Measurements from ENCODE around the gene MANSC1. TPM values are rescaled to one million over a fixed set of nuclear protein-coding genes. Genes with fewer than 3 reads are reported as not detected.

MANSC1 gene
- total RNA-seq, 1 donor from 2014 or later: 2.9 TPM

GRCh38 chr12:12381982-12382381 lies 31.9 kb upstream of the MANSC1 start:
- H3K9me3 Mint-ChIP-seq (ENCODE audit: unreplicated experiment): no peaks in the 10 kb centered on the region
- H2AFZ ChIP-seq (ENCODE audit: low read depth, low read length): no peak overlapping the region
- DNase-seq (ENCODE audit: low read depth): no peak
- H3K4me2 ChIP-seq (ENCODE audit: low read length): no peak overlapping the region
- H3K27ac Mint-ChIP-seq (ENCODE audit: unreplicated experiment): no peak overlapping the region
- H3K9ac ChIP-seq (ENCODE audit: low read length): no peak overlapping the region
- no peak overlapping the region for H3K27ac ChIP-seq (ENCODE audit: low read depth, low read length)
- peaks cover 18% of the 10 kb centered on the region for H3K4me1 Mint-ChIP-seq (ENCODE audit: low read depth, unreplicated experiment)
- H3K79me2 ChIP-seq (ENCODE audit: insufficient read depth, low read length): no peaks in the 10 kb centered on the region
- no peak for FAIRE-seq
- peaks cover 3% of the 10 kb centered on the region for H3K36me3 Mint-ChIP-seq (ENCODE audit: low read depth, unreplicated experiment)
- H3K4me3 ChIP-seq (ENCODE audit: insufficient read depth, low read depth, low read length): no peak overlapping the region
- H3K27me3 Mint-ChIP-seq (ENCODE audit: low read depth, unreplicated experiment): no peaks in the 10 kb centered on the region
- H3K36me3 ChIP-seq (ENCODE audit: insufficient read depth, low read length): no peaks in the 10 kb centered on the region
- H3K27me3 ChIP-seq (ENCODE audit: insufficient read depth, low read length): no peaks in the 10 kb centered on the region
- peaks cover 7% of the 10 kb centered on the region for H3K4me1 ChIP-seq (ENCODE audit: insufficient read depth, low read length)
- H3K9me3 ChIP-seq (ENCODE audit: insufficient read depth, low read depth, low read length): no peaks in the 10 kb centered on the region
- H3K4me3 Mint-ChIP-seq (ENCODE audit: unreplicated experiment): no peak overlapping the region
- TF ChIP-seq EZH2 (IDR thresholded peaks at IDR 0.05; ENCODE audit: insufficient read depth, low read length): no peak
- TF ChIP-seq CTCF (IDR thresholded peaks at IDR 0.05; ENCODE audit: insufficient read depth, low read depth, low read length): no peak
- no peaks in the 10 kb centered on the region for H4K20me1 ChIP-seq (ENCODE audit: insufficient read depth, low read length)

- Mint-ChIP-seq H3K4me3 (ENCODE audit: unreplicated experiment) (no peak overlapping the region), H3K27me3 (ENCODE audit: low read depth, unreplicated experiment) (no peaks in the 10 kb centered on the region), H3K9me3 (ENCODE audit: unreplicated experiment) (no peaks in the 10 kb centered on the region), H3K36me3 (ENCODE audit: low read depth, unreplicated experiment) (peaks cover 3% of the 10 kb centered on the region), H3K4me1 (ENCODE audit: low read depth, unreplicated experiment) (peaks cover 18% of the 10 kb centered on the region), H3K27ac (ENCODE audit: unreplicated experiment) (no peak overlapping the region)
- H3K4me1 ChIP-seq (ENCODE audit: insufficient read depth, low read length): peaks cover 7% of the 10 kb centered on the region
- no peak overlapping the region for H3K4me3 ChIP-seq (ENCODE audit: insufficient read depth, low read depth, low read length)
- no peak overlapping the region for H3K27ac ChIP-seq (ENCODE audit: low read depth, low read length)
- no peak for FAIRE-seq
- TF ChIP-seq EZH2 (IDR thresholded peaks at IDR 0.05; ENCODE audit: insufficient read depth, low read length) (no peak), CTCF (IDR thresholded peaks at IDR 0.05; ENCODE audit: insufficient read depth, low read depth, low read length) (no peak)
- no peaks in the 10 kb centered on the region for H3K27me3 ChIP-seq (ENCODE audit: insufficient read depth, low read length)
- no peak for DNase-seq (ENCODE audit: low read depth)
- no peaks in the 10 kb centered on the region for H3K36me3 ChIP-seq (ENCODE audit: insufficient read depth, low read length)
- no peaks in the 10 kb centered on the region for H3K79me2 ChIP-seq (ENCODE audit: insufficient read depth, low read length)
- no peaks in the 10 kb centered on the region for H4K20me1 ChIP-seq (ENCODE audit: insufficient read depth, low read length)
- no peak overlapping the region for H3K9ac ChIP-seq (ENCODE audit: low read length)
- no peaks in the 10 kb centered on the region for H3K9me3 ChIP-seq (ENCODE audit: insufficient read depth, low read depth, low read length)
- H3K4me2 ChIP-seq (ENCODE audit: low read length): no peak overlapping the region
- no peak overlapping the region for H2AFZ ChIP-seq (ENCODE audit: low read depth, low read length)
These were observed 31.0 kb upstream of the MANSC1 start for GRCh38 chr12:12380949-12381593.

Measured in astrocyte (in vitro differentiated cells and primary cell).